ENCODE data around the gene CWC15.

DNA sequence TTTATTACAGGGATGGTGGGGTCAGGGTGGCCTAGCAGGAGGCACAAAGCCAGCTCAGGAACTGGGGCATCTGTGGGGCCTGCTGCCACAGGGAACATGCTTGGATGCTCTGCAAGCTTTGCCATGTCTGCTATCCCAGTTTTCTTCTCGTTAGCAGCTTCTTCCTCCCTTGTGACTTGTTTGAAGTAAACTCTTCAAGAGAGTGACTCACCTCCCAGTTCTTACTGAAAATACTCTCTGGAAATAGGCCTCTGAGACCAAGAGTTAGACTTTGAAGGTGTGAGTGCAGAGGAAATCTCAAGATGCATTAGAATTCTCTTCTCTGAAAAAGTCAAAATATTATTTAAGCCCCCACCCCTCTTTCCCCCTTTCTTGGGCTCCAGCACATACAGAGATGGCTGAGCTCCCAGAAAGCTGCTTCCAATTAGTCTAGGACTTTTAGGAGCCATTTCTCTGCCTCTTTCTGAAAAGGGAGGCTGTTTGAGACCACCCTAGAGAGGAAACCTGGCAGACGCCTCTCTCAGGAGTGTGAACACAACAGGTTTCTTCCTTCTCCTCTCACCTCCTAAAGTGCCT is 15.1 kb downstream of the CWC15 start:
- no peak for TF ChIP-seq POLR2A (IDR thresholded peaks at IDR 0.05)
- TF ChIP-seq, protein P1, sequence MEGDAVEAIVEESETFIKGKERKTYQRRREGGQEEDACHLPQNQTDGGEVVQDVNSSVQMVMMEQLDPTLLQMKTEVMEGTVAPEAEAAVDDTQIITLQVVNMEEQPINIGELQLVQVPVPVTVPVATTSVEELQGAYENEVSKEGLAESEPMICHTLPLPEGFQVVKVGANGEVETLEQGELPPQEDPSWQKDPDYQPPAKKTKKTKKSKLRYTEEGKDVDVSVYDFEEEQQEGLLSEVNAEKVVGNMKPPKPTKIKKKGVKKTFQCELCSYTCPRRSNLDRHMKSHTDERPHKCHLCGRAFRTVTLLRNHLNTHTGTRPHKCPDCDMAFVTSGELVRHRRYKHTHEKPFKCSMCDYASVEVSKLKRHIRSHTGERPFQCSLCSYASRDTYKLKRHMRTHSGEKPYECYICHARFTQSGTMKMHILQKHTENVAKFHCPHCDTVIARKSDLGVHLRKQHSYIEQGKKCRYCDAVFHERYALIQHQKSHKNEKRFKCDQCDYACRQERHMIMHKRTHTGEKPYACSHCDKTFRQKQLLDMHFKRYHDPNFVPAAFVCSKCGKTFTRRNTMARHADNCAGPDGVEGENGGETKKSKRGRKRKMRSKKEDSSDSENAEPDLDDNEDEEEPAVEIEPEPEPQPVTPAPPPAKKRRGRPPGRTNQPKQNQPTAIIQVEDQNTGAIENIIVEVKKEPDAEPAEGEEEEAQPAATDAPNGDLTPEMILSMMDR (IDR thresholded peaks at IDR 0.05) = no peak
